Lower lobe of right lung (tissue), 2 donors: ENCODE results near the gene ZNF184. TPM values are rescaled to one million over a fixed set of nuclear protein-coding genes. Genes with fewer than 3 reads are reported as not detected.

ENCODE experiments used
- ATAC-seq, 2 donors: fragments of 200-7000 bp; cut with Tn5 transposase; one replicate each; pipeline ENCODE4 v1.9.1; 2020 to 2022; ENCODE audit warnings: mild to moderate bottlenecking in 2 of 2, moderate library complexity in 2 of 2
- DNase-seq: peaks from one replicate; pipeline ENCODE4 v3.0.0-alpha.2; 2020
- H3K27ac ChIP-seq: fragments of 200-600 bp; one replicate; pipeline ENCODE4 v1.8.0; 2022
- H3K27me3 ChIP-seq: fragments of 200-600 bp; one replicate; pipeline ENCODE4 v1.8.0; 2022; ENCODE audit warnings: low read depth
- H3K36me3 ChIP-seq: fragments of 200-600 bp; one replicate; pipeline ENCODE4 v1.8.0; 2022; ENCODE audit warnings: mild to moderate bottlenecking
- H3K4me1 ChIP-seq: fragments of 200-600 bp; one replicate; pipeline ENCODE4 v1.8.0; 2022
- H3K4me3 ChIP-seq: fragments of 200-600 bp; one replicate; pipeline ENCODE4 v1.8.0; 2022; ENCODE audit warnings: mild to moderate bottlenecking
- H3K9me3 ChIP-seq: fragments of 200-600 bp; one replicate; pipeline ENCODE4 v1.8.0; 2022
- intact Hi-C: fragments of 100-400 bp; cut with DNase I; formaldehyde crosslinking; loops from one replicate; pipeline ENCODE4 v1.11.0; 2022
- total RNA-seq: library from RNA; stranded (reverse); fragmentation: NEBNext Ultra II Directional; extraction: Animal tissue kit (Norgen Biotek cat#: 25700); gene quantifications from one replicate; pipeline ENCODE4 v1.2.1, GENCODE V29; 2021
- TF ChIP-seq, protein P1 (sequence below): fragments of 200-600 bp; IDR thresholded peaks from one replicate; pipeline ENCODE4 v1.8.0; 2022; ENCODE audit warnings: antibody characterized with exemption, mild to moderate bottlenecking
- donor health status: DM: no; HTN: yes; CAD: no; lungs with severe emphysema.

Gene ZNF184
- total RNA-seq, 1 donor from 2014 or later = 6.6 TPM

- peaks cover 17% of the 10 kb centered on the region for H3K36me3 ChIP-seq
- DNase-seq = no peak
- H3K9me3 ChIP-seq = peaks cover 83% of the 10 kb centered on the region
- no peak overlapping the region for H3K4me3 ChIP-seq
- no peak overlapping the region for H3K27ac ChIP-seq
- intact Hi-C loops = no loop called here
- no peak for ATAC-seq
- TF ChIP-seq, protein P1, sequence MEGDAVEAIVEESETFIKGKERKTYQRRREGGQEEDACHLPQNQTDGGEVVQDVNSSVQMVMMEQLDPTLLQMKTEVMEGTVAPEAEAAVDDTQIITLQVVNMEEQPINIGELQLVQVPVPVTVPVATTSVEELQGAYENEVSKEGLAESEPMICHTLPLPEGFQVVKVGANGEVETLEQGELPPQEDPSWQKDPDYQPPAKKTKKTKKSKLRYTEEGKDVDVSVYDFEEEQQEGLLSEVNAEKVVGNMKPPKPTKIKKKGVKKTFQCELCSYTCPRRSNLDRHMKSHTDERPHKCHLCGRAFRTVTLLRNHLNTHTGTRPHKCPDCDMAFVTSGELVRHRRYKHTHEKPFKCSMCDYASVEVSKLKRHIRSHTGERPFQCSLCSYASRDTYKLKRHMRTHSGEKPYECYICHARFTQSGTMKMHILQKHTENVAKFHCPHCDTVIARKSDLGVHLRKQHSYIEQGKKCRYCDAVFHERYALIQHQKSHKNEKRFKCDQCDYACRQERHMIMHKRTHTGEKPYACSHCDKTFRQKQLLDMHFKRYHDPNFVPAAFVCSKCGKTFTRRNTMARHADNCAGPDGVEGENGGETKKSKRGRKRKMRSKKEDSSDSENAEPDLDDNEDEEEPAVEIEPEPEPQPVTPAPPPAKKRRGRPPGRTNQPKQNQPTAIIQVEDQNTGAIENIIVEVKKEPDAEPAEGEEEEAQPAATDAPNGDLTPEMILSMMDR = no peak
- no peaks in the 10 kb centered on the region for H3K27me3 ChIP-seq
- H3K4me1 ChIP-seq = no peaks in the 10 kb centered on the region
Measured at GRCh38 chr6:27448456-27448855, 24.4 kb downstream of the ZNF184 start.

- H3K27ac ChIP-seq = no peak overlapping the region
- DNase-seq (no peak), ATAC-seq (no peak)
- H3K9me3 ChIP-seq = peaks cover 46% of the 10 kb centered on the region
- H3K27me3 ChIP-seq = no peaks in the 10 kb centered on the region
- H3K4me3 ChIP-seq = no peak overlapping the region
- TF ChIP-seq, protein P1 = no peak
- intact Hi-C loops = no loop called here
- no peaks in the 10 kb centered on the region for H3K36me3 ChIP-seq
- H3K4me1 ChIP-seq = no peaks in the 10 kb centered on the region
Measured at GRCh38 chr6:27442932-27443331, 30.0 kb downstream of the ZNF184 start.

DNA sequence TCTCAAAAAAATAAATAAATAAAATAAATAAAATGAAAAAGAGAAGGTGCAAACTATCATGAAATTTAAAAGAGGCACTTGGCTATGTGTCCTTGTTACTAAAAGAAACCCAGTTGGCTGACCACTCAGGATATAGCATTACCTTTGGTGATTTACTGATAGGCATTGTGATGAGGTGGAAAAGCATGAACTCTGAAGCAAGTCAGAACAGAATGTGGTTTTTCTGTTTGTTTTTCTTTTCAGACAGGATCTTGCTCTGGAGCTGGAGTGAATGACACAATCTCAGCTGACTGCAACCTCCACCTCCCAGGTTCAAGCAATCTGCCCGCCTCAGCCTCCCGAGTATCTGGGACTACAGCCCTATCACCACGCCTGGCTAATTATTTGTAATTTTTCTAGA is 31.9 kb downstream of the ZNF184 start:
- TF ChIP-seq, protein P1 = no peak
- DNase-seq (no peak), ATAC-seq (no peak)
- intact Hi-C loops = no loop called here
- H3K27me3 ChIP-seq = no peaks in the 10 kb centered on the region
- H3K4me3 ChIP-seq = no peak overlapping the region
- H3K27ac ChIP-seq = no peak overlapping the region
- H3K9me3 ChIP-seq = peaks cover 32% of the 10 kb centered on the region
- no peaks in the 10 kb centered on the region for H3K4me1 ChIP-seq
- H3K36me3 ChIP-seq = no peaks in the 10 kb centered on the region

GRCh38 chr6:27439371-27439770 is 33.5 kb downstream of the ZNF184 start:
- no peak for DNase-seq
- no peaks in the 10 kb centered on the region for H3K27me3 ChIP-seq
- intact Hi-C loops = no loop called here
- no peak overlapping the region for H3K4me3 ChIP-seq
- H3K27ac ChIP-seq = no peak overlapping the region
- no peaks in the 10 kb centered on the region for H3K36me3 ChIP-seq
- H3K9me3 ChIP-seq = peaks cover 24% of the 10 kb centered on the region
- TF ChIP-seq, protein P1 = no peak
- no peak for ATAC-seq
- H3K4me1 ChIP-seq = no peaks in the 10 kb centered on the region

DNA sequence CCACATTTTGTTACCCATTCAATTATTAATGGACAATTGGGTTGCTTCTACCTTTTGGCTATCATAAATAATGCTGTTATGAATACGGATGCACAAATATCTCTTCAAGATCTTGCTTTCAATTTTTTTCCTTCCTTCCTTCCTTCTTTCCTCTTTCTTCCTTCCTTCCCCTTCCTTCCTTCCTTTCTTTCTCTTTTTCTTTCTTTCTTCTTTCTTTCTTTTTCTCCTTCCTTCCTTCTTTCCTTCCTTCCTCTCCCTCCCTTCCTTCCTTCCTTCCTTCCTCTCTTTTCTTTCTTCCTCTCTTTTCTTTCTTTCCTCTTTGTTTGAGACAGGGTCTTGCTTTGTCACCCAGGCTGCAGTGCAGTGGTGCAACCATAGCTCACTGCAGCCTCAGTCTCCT is 39.2 kb downstream of the ZNF184 start:
- Histone ChIP-seq H3K9me3 (no peaks in the 10 kb centered on the region), H3K36me3 (no peaks in the 10 kb centered on the region), H3K27me3 (no peaks in the 10 kb centered on the region), H3K4me3 (no peak overlapping the region), H3K4me1 (no peaks in the 10 kb centered on the region), H3K27ac (no peak overlapping the region)
- no peak for DNase-seq
- ATAC-seq = no peak
- intact Hi-C loops = no loop called here
- TF ChIP-seq, protein P1 = no peak

- Histone ChIP-seq H3K36me3 (no peaks in the 10 kb centered on the region), H3K27me3 (no peaks in the 10 kb centered on the region), H3K27ac (no peak overlapping the region), H3K4me3 (no peak overlapping the region), H3K4me1 (no peaks in the 10 kb centered on the region), H3K9me3 (no peaks in the 10 kb centered on the region)
- ATAC-seq (no peak), DNase-seq (no peak)
- TF ChIP-seq, protein P1 = no peak
- intact Hi-C loops = no loop called here
Measured at GRCh38 chr6:27428966-27429365, 43.9 kb downstream of the ZNF184 start.
